AG09319 (cell line): ENCODE results near the gene EGFL7.

ENCODE experiments used
- DNase-seq: peaks from one replicate; pipeline ENCODE4 v3.0.0-alpha.2; 2010; ENCODE audit warnings: low read depth; ENCODE audit errors: extremely low read depth
- CTCF ChIP-seq: IDR thresholded peaks from 2 replicates; pipeline ENCODE4 v1.5.1; 2011; ENCODE audit warnings: low read depth, mild to moderate bottlenecking, inconsistent platforms, low read length, moderate library complexity

Gene EGFL7

GRCh38 chr9:136643596-136644342, 18.9 kb upstream of the EGFL7 start:
- no peak for TF ChIP-seq CTCF

DNA sequence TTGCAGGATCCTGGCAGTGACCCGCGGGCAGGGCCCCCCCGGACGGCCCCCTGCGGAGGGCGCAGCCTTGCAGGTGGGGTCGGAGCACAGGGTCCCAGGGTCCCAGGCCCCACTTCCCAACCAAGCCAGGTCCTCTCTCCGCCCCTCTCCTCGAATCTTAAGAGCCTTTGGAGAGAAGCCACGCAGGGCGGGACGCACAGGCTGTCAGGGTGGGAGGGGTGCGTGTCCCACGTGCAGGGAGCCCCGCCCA, 18.4 kb upstream of the EGFL7 start:
- peak; percentile 23 for DNase-seq
- TF ChIP-seq CTCF: no peak

More at GRCh38 chr9:136643596-136644342, 18.9 kb upstream of the EGFL7 start:
- no peak for DNase-seq

DNA sequence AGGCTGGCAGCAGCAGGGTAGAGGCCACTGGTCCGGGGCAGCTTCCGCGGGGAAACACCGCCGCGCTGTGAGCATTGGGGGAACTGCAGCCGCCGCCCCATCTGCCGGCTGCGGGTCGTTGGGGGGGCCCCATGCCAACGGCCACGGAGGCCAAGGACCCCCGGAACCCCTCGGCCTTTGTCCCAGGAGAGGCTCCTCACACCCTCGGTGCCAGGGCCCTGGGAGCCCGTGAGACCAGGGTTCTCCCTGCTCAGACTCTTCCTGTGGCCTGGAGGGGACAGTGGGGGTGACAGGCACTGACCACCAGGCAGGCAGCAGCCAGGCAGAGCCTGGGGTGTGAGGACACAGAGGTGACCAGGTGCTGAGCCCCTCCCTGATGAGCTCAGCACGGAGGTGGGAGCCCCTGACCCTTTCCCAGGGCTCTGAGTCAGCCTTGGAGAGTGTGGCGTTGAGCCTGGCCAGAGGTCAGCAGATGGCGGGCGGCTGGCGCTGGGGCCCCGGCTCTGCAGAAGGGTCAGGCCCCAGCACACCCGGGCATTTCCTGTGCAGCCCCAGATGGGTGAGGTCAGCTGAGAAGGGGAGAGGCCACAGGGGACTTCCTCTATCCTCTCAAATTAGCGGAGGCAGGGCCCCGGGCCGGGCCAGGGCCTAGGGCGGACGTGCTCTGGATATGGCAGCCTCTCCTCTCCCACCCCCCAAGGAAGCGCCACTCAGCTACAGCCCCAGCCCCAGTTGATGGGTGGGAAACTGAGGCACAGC, 17.9 kb upstream of the EGFL7 start:
- peak; percentile 74 for TF ChIP-seq CTCF
- no peak for DNase-seq

GRCh38 chr9:136645352-136645902, 17.3 kb upstream of the EGFL7 start:
- no peak for TF ChIP-seq CTCF
- DNase-seq: no peak

DNA sequence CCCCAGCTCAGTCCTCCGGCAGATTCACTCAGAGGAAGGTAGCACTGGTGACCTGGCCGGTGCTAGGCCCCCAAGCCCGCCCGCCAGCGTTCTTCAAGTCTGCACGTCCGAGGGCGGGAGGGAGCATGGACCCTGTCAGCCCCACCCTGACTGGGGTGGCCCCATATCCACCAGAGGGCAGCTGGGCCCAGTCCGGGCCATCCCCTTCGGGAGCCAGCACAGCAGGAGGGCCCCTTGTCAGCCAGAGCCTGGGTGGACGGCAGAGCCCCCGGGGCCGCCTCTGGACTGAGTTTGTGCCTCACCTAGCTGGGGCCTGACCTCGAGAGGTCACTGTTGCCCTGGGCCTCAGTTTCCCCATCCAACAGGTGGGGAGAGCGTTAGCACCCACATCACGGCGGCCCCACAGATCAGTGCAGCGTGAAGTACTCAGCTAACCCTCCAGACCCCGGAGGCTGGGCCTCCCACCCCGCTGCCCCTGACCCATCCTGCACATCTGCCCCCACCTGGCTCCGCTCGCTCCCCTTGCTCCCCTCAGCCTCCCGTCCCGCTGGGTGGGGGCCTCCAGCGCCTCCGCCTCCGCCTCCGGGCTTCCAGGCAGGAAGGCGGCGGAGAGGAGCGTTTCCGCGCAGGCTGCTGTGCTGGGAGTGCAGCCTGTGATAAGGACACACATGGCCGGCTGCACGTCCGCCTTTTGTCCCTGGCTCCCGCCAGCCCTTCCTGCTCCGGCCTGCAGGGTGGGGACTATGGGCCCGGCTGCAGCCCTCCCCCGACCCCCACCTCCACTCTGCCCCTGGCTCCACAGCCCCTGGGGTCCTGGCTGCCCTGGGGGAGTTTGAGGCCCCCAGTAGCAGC, 16.6 kb upstream of the EGFL7 start:
- no peak for TF ChIP-seq CTCF
- DNase-seq: no peak

DNA sequence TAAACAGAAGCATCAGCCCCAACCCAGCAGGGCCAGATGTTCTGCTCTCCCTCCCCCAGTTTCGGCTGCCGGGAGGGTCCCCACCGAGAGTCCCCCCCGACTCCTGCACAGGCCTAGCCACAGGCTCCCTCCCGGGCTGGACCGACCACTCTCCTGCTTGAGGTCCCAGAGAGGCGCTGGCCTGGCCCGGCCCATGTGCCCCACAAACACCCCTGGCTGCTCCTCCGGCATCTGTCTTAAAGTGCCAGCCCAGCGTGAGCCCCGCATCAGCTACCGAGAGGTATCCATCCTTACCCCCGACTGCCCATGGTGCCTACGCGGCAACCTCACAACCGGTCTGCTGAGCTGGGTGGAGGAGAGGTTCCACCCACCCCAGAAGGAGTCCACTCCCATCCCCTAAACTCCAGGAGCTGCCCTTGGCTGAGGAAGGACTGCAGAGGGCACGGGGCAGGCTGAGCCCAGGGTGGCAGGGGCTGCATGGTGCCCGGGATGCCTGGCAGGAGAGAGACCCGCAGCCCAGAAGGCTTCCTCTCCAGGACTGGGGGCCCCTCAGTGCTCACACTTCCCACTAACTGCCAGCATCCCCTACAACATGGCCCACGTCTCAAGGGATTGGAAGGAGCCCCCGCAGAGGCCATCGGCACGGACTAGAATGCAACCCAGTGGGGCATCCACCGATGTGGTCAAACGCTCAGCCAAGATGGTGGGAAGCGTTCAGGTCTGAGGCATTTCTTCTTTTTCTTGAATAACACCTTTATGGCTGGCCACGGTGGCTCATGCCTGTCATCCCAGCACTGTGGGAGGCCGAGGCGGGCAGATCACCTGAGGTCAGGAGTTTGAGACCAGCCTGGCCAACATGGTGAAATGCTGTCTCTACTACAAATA, 15.6 kb upstream of the EGFL7 start:
- DNase-seq: no peak
- no peak for TF ChIP-seq CTCF
